ENCODE data around the gene GALNT2.

DNA sequence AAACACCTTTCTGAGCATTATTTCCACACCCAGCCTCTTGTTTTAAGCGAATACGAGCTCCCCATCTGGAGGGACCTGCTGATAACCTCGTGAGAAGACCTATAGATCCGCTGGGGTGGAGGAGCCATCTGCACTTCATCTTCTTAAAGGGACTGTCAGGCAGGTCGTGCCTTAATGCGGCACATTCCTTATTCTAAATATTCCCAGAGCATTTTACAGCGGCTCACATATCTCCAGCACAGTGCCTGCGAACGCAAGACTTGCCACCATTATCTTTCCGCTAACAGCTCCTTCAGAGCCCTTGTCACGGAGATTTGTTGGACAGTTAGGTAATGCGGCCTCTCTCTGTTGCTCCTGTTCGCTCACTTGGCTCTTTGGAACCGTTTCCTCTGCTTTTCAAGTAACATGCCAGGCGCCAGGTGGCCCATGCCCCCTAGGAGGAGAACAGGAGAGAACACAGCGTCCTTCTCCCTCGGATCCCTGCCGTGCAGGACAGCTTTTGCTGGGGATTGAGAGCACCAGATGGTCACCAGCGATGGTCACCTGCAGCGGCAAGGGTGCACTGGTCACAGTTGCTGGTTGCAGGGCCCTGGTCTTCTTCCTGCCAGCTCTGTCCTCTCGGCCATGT, 196.6 kb downstream of the GALNT2 start:
- TF ChIP-seq, protein P1, sequence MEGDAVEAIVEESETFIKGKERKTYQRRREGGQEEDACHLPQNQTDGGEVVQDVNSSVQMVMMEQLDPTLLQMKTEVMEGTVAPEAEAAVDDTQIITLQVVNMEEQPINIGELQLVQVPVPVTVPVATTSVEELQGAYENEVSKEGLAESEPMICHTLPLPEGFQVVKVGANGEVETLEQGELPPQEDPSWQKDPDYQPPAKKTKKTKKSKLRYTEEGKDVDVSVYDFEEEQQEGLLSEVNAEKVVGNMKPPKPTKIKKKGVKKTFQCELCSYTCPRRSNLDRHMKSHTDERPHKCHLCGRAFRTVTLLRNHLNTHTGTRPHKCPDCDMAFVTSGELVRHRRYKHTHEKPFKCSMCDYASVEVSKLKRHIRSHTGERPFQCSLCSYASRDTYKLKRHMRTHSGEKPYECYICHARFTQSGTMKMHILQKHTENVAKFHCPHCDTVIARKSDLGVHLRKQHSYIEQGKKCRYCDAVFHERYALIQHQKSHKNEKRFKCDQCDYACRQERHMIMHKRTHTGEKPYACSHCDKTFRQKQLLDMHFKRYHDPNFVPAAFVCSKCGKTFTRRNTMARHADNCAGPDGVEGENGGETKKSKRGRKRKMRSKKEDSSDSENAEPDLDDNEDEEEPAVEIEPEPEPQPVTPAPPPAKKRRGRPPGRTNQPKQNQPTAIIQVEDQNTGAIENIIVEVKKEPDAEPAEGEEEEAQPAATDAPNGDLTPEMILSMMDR (IDR thresholded peaks at IDR 0.05; ENCODE audit: insufficient read depth, low read length, poor library complexity, severe bottlenecking) = no peak
- no peak for TF ChIP-seq EZH2phosphoT487 (conservative IDR thresholded peaks at IDR 0.05; ENCODE audit: low read length)
